Nephron progenitor cell (in vitro differentiated cells): ENCODE data around the gene CASQ1.

Source experiments
- DNase-seq: peaks from one replicate; pipeline ENCODE4 v3.0.0; 2021
- H3K27ac Mint-ChIP-seq: 2 replicates; pipeline ENCODE4 v1.8.0; 2021; ENCODE audit warnings: mild to moderate bottlenecking, moderate library complexity, mixed read lengths
- H3K27me3 Mint-ChIP-seq: 2 replicates; pipeline ENCODE4 v1.8.0; 2021; ENCODE audit warnings: mild to moderate bottlenecking, low read depth, mixed read lengths; ENCODE audit not compliant: poor library complexity
- H3K36me3 Mint-ChIP-seq: 2 replicates; pipeline ENCODE4 v1.8.0; 2021; ENCODE audit warnings: low read depth, mixed read lengths
- H3K4me1 Mint-ChIP-seq: 2 replicates; pipeline ENCODE4 v1.8.0; 2021; ENCODE audit warnings: mixed read lengths
- H3K4me3 Mint-ChIP-seq: 2 replicates; pipeline ENCODE4 v1.8.0; 2021; ENCODE audit warnings: mild to moderate bottlenecking, moderate library complexity, mixed read lengths
- H3K9me3 Mint-ChIP-seq: 2 replicates; pipeline ENCODE4 v1.8.0; 2021; ENCODE audit warnings: mild to moderate bottlenecking, moderate library complexity, mixed read lengths
- TF ChIP-seq, protein P1 (sequence below): fragments of 200-600 bp; sonication (generic); IDR thresholded peaks from 2 replicates; pipeline ENCODE4 v1.5.0; 2021; ENCODE audit warnings: antibody characterized with exemption

Gene CASQ1

DNA sequence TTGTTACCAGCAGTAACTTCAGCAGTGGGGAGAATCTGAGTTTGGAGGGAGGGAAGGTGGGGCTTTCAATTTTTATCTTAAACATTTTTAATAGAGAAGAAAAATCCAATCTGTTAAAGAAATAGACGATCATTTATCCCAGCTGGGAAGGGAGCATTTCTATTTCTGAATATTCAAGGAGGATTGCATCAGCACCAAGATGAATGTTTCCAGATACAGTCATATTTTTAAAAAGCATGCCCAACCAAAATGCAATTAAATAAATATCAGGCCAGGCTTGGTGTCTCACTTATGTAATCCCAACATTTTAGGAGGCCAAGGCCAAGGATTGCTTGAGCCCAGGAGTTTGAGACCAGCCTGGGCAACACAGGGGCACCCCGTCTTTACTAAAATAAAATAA lies 40.7 kb upstream of the CASQ1 start:
- H3K36me3 Mint-ChIP-seq = no peaks in the 10 kb centered on the region
- no peaks in the 10 kb centered on the region for H3K9me3 Mint-ChIP-seq
- TF ChIP-seq, protein P1, sequence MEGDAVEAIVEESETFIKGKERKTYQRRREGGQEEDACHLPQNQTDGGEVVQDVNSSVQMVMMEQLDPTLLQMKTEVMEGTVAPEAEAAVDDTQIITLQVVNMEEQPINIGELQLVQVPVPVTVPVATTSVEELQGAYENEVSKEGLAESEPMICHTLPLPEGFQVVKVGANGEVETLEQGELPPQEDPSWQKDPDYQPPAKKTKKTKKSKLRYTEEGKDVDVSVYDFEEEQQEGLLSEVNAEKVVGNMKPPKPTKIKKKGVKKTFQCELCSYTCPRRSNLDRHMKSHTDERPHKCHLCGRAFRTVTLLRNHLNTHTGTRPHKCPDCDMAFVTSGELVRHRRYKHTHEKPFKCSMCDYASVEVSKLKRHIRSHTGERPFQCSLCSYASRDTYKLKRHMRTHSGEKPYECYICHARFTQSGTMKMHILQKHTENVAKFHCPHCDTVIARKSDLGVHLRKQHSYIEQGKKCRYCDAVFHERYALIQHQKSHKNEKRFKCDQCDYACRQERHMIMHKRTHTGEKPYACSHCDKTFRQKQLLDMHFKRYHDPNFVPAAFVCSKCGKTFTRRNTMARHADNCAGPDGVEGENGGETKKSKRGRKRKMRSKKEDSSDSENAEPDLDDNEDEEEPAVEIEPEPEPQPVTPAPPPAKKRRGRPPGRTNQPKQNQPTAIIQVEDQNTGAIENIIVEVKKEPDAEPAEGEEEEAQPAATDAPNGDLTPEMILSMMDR = no peak
- no peak overlapping the region for H3K27ac Mint-ChIP-seq
- no peak for DNase-seq
- H3K4me3 Mint-ChIP-seq = no peak overlapping the region
- H3K4me1 Mint-ChIP-seq = peaks cover 15% of the 10 kb centered on the region
- peaks cover 14% of the 10 kb centered on the region for H3K27me3 Mint-ChIP-seq

DNA sequence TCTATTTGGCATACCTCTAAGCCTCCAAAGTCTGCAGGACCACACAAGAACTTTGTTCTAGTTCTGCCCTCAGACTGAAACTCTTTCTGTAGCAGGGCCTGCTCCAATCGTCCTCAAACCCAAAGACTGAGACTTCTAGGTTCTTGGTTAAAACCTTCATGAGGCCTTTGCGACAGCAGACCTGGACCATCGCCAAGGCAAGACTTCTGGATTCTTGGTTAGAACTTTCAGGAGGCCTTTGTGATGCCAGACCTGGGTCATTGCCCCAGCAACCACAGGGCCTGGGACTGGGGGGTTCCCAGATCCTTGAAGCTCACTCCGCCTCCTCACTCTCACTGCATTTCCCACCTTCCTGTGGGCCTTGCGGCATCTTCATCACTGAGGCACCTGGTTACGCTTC lies 39.1 kb upstream of the CASQ1 start, which contains the start of gene ATP1A4:
ATP1A4 (plus strand) TSS at position 301 of the 400 bp plus-strand sequence. CDS start 438 bp downstream, outside the sequence.
- TF ChIP-seq, protein P1 = no peak
- Mint-ChIP-seq H3K27ac (peak within 1 kb of the TSS; percentile 69), H3K27me3 (peaks cover 14% of the 10 kb centered on the region), H3K36me3 (no peaks in the 10 kb centered on the region), H3K9me3 (no peaks in the 10 kb centered on the region), H3K4me1 (peaks cover 5% of the 10 kb centered on the region), H3K4me3 (no peak within 1 kb of the TSS)
- no peak for DNase-seq

DNA sequence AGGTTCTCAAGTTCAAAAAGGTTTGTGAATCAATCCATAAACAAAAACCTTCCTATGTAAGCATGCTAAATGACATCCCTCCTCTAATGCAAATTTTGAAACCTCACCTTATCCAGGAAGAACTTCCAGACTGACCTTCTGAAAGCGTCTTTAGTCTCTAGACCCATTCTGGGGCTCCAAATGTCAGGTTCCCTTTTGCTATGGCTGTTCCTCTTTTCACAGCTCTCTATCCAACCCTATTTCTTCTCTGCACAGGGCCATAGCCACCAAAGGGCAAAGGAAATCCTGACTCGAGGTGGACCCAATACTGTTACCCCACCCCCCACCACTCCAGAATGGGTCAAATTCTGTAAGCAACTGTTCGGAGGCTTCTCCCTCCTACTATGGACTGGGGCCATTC lies 35.6 kb upstream of the CASQ1 start:
- Mint-ChIP-seq H3K36me3 (no peaks in the 10 kb centered on the region), H3K4me3 (no peak overlapping the region), H3K4me1 (no peaks in the 10 kb centered on the region), H3K27me3 (peaks cover 25% of the 10 kb centered on the region), H3K9me3 (no peaks in the 10 kb centered on the region), H3K27ac (no peak overlapping the region)
- TF ChIP-seq, protein P1 = no peak
- no peak for DNase-seq

DNA sequence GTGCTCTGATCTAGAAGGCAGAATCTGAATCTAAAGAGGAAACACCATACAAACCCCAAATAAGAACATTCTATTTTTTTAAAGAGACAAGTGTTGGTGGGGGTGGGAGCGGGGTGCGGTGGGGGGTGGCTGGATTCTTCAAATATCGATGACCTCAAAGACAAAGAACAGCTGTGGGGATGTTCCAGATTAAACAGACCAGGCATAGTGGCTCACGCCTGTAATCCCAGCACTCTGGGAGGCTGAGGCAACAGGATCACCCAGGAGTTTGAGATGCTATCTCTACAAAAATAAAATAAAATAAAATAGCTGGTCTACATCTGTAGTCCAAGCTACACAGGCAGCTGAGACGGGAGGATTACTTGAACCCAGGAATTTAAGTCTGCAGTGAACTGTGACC lies 34.0 kb upstream of the CASQ1 start:
- TF ChIP-seq, protein P1 = no peak
- DNase-seq = no peak
- no peaks in the 10 kb centered on the region for H3K9me3 Mint-ChIP-seq
- no peak overlapping the region for H3K27ac Mint-ChIP-seq
- no peaks in the 10 kb centered on the region for H3K4me1 Mint-ChIP-seq
- H3K36me3 Mint-ChIP-seq = no peaks in the 10 kb centered on the region
- H3K4me3 Mint-ChIP-seq = no peak overlapping the region
- H3K27me3 Mint-ChIP-seq = peaks cover 17% of the 10 kb centered on the region

DNA sequence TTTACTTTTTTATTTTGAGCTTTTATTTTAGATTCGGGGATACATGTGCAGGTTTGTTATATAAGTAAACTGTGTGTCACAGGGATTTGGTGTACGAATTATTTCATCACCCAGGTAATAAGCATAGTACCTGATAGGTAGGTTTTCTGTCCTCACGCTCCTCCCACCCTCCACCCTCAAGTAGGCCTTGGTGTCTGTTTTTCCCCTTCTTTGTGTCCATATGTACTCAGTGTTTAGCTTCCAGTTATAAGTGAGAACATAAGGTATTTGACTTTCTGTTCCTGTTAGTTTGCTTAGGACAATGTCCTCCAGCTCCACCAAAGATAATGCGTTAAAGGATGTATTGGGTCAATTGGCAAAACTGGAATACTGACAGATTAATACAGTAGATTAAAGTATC lies 33.2 kb upstream of the CASQ1 start:
- no peak overlapping the region for H3K27ac Mint-ChIP-seq
- H3K4me1 Mint-ChIP-seq = no peaks in the 10 kb centered on the region
- TF ChIP-seq, protein P1 = no peak
- no peak overlapping the region for H3K4me3 Mint-ChIP-seq
- DNase-seq = no peak
- no peaks in the 10 kb centered on the region for H3K36me3 Mint-ChIP-seq
- H3K27me3 Mint-ChIP-seq = peaks cover 14% of the 10 kb centered on the region
- no peaks in the 10 kb centered on the region for H3K9me3 Mint-ChIP-seq

DNA sequence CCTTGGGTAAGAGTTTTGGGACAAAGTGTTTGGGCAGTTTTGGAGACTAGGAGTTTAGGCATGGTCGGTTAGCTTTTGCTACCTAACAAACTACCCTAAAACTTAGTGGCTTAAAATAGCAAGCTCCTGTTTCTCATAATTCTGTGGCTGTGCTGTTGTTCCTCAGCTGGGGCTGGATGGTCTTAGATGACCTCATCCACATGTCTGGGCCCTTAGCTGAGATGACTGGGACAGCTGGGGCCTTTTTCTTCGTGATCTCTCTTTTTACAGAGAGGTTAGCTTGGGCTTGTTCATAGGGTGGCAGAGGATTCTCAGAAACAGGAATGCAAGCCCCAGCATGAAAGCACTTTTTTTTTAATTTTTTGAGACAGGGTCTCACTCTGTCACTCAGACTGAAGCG lies 32.3 kb upstream of the CASQ1 start:
- Mint-ChIP-seq H3K4me1 (no peaks in the 10 kb centered on the region), H3K4me3 (no peak overlapping the region), H3K9me3 (no peaks in the 10 kb centered on the region), H3K27ac (no peak overlapping the region), H3K27me3 (peaks cover 14% of the 10 kb centered on the region), H3K36me3 (no peaks in the 10 kb centered on the region)
- TF ChIP-seq, protein P1 = no peak
- no peak for DNase-seq
